ES-I3 (cell line): ENCODE data around the gene HECW1.

ENCODE experiments used
- H3K36me3 ChIP-seq: 2 replicates; pipeline ENCODE4 v1.6.1; 2013; ENCODE audit warnings: mild to moderate bottlenecking, low read length, control low read depth, moderate library complexity; ENCODE audit not compliant: insufficient read depth
- H3K4me1 ChIP-seq: 2 replicates; pipeline ENCODE4 v1.6.1; 2013; ENCODE audit warnings: mild to moderate bottlenecking, control low read depth, low read length; ENCODE audit not compliant: insufficient read depth
- H3K9ac ChIP-seq: 2 replicates; pipeline ENCODE4 v1.6.1; 2013; ENCODE audit warnings: low read depth, mild to moderate bottlenecking, low read length, moderate library complexity
- H3K9me3 ChIP-seq: 2 replicates; pipeline ENCODE4 v1.6.1; 2013; ENCODE audit warnings: mild to moderate bottlenecking, low read length, moderate library complexity; ENCODE audit not compliant: control insufficient read depth, insufficient read depth

The HECW1 gene

DNA sequence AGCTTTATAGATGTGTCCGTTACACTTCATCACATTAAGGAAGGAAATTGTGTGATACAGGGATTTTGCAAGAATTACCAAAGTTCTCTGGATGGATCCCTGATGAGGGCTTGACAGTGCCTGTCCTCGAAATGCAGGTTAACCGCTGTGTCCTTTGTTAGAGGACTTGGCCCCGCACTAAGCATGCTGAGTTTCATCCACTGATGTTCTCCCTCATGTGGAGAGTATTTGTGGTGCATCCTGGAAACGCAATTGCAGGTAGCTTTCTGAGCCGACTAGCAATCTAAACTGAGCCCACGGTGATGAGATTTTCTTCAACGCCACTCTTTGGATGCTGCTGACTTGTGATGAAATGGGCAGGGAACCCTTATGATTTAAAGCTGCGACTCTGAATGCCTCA is 398.6 kb downstream of the HECW1 start:
- peaks cover 2% of the 10 kb centered on the region; the same call in 1 of the 2 replicates for H3K4me1 ChIP-seq
- H3K9me3 ChIP-seq: no peaks in the 10 kb centered on the region
- H3K36me3 ChIP-seq: no peaks in the 10 kb centered on the region
- H3K9ac ChIP-seq: no peak overlapping the region

- Histone ChIP-seq H3K9me3 (no peaks in the 10 kb centered on the region), H3K36me3 (no peaks in the 10 kb centered on the region), H3K4me1 (peaks cover 2% of the 10 kb centered on the region; the same call in 1 of the 2 replicates), H3K9ac (no peak overlapping the region)
Observed at GRCh38 chr7:43511769-43512515, 399.5 kb downstream of the HECW1 start.

GRCh38 chr7:43513251-43513650 is 400.8 kb downstream of the HECW1 start:
- Histone ChIP-seq H3K4me1 (peaks cover 2% of the 10 kb centered on the region; the same call in 1 of the 2 replicates), H3K36me3 (no peaks in the 10 kb centered on the region), H3K9ac (no peak overlapping the region), H3K9me3 (no peaks in the 10 kb centered on the region)

GRCh38 chr7:43516581-43517342 is 404.3 kb downstream of the HECW1 start:
- peaks cover 2% of the 10 kb centered on the region; the same call in 1 of the 2 replicates for H3K4me1 ChIP-seq
- H3K9ac ChIP-seq: no peak overlapping the region
- H3K36me3 ChIP-seq: no peaks in the 10 kb centered on the region
- no peaks in the 10 kb centered on the region for H3K9me3 ChIP-seq

GRCh38 chr7:43517464-43517863 is 405.0 kb downstream of the HECW1 start:
- peaks cover 2% of the 10 kb centered on the region for H3K4me1 ChIP-seq
- no peaks in the 10 kb centered on the region for H3K36me3 ChIP-seq
- no peak overlapping the region for H3K9ac ChIP-seq
- H3K9me3 ChIP-seq: no peaks in the 10 kb centered on the region

DNA sequence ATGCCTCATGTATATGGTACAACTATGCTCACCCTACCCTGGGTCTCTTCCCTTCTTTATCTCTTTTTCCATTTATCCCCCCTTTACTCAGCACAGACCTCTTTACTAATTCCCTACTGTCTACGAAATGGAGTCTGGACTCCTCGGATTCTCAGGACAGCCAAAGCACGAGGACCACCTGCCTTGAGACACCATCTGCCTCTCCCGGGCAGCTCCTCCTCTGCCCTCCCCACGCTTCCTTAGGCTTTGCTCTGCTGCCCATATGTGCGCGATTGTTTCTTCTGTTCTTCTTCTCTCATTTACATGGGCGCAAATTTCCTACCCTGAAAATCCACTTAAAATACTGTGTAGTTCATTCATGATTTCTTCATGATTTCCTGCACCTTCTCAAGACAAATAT is 407.8 kb downstream of the HECW1 start:
- no peak overlapping the region for H3K9ac ChIP-seq
- H3K9me3 ChIP-seq: no peaks in the 10 kb centered on the region
- no peaks in the 10 kb centered on the region; the same call in 1 of the 2 replicates for H3K4me1 ChIP-seq
- no peaks in the 10 kb centered on the region for H3K36me3 ChIP-seq

DNA sequence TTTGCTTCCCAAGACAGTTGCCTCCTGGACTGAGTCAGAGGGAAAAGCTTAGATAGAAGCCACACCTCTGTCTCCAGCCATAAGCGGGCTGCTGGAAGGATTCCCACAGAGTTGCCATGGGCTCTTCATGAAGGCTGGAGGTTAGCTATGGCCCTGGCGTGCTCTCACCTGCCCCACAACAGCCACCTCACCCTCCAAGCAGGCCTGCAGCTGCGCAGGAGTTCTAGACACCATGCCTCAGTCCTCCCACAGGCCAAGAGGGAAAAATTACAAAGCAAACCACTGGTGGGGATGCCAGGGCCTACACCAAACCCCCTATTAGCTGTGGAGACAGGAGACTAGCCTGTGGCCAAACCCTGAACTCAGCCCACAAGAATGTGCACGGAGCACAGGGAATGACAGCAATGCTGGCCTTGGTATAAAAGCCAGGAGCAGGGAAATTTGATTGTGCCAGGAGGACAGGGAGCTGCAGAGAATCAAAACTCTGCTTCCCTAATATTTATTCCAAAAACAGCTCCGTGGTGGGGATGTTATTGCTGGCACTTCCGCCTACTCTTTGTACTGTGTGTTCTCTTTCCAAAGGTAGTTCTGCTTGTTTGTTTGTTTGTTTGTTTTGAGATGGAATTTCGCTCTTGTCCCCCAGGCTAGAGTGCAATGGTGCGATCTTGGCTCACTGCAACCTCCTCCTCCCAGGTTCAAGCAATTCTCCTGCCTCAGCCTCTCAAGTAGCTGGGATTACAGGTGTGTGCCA is 410.1 kb downstream of the HECW1 start:
- Histone ChIP-seq H3K4me1 (no peaks in the 10 kb centered on the region; the same call in 1 of the 2 replicates), H3K9me3 (no peaks in the 10 kb centered on the region), H3K9ac (no peak overlapping the region), H3K36me3 (no peaks in the 10 kb centered on the region)

- Histone ChIP-seq H3K4me1 (no peaks in the 10 kb centered on the region), H3K9me3 (no peaks in the 10 kb centered on the region), H3K36me3 (no peaks in the 10 kb centered on the region), H3K9ac (no peak overlapping the region)
Observed at GRCh38 chr7:43528576-43529354, 416.3 kb downstream of the HECW1 start.

- Histone ChIP-seq H3K4me1 (no peaks in the 10 kb centered on the region), H3K9me3 (no peaks in the 10 kb centered on the region), H3K36me3 (no peaks in the 10 kb centered on the region), H3K9ac (no peak overlapping the region)
Observed at GRCh38 chr7:43530553-43531410, 418.3 kb downstream of the HECW1 start.

GRCh38 chr7:43531700-43532099 is 419.3 kb downstream of the HECW1 start:
- Histone ChIP-seq H3K36me3 (no peaks in the 10 kb centered on the region), H3K4me1 (no peaks in the 10 kb centered on the region), H3K9me3 (no peaks in the 10 kb centered on the region), H3K9ac (no peak overlapping the region)

GRCh38 chr7:43533801-43534479 is 421.5 kb downstream of the HECW1 start:
- H3K36me3 ChIP-seq: no peaks in the 10 kb centered on the region
- no peak overlapping the region for H3K9ac ChIP-seq
- H3K4me1 ChIP-seq: no peaks in the 10 kb centered on the region
- H3K9me3 ChIP-seq: no peaks in the 10 kb centered on the region

DNA sequence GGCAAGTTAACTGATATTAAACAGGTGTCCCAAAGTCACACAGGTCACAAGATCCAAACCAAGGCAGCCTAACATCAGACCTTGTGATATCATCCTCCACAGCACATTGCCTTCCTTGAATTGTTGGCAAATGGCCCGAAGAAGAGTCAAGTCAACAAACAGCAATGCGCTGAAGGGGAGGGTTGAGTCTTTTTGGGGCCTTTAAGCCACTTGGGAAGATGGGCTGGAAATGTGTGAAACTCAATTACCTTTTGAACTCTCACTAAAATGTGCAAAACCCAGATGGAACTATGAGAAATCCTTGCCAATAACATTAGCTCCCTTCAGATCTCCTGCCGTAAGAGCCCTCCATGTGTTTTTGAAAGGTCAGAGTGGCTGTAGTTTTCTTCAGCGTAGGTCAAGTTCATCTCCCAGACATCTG is 422.6 kb downstream of the HECW1 start:
- no peaks in the 10 kb centered on the region for H3K36me3 ChIP-seq
- H3K9ac ChIP-seq: no peak overlapping the region
- no peaks in the 10 kb centered on the region for H3K4me1 ChIP-seq
- H3K9me3 ChIP-seq: no peaks in the 10 kb centered on the region
